Measurements from ENCODE around the gene NFAT5.
"Not testable (repeated sequence)": the region's sequence is repeated elsewhere in the genome, so short reads cannot be mapped to it uniquely, and the experiment has no call there.

Gene NFAT5, protein sequence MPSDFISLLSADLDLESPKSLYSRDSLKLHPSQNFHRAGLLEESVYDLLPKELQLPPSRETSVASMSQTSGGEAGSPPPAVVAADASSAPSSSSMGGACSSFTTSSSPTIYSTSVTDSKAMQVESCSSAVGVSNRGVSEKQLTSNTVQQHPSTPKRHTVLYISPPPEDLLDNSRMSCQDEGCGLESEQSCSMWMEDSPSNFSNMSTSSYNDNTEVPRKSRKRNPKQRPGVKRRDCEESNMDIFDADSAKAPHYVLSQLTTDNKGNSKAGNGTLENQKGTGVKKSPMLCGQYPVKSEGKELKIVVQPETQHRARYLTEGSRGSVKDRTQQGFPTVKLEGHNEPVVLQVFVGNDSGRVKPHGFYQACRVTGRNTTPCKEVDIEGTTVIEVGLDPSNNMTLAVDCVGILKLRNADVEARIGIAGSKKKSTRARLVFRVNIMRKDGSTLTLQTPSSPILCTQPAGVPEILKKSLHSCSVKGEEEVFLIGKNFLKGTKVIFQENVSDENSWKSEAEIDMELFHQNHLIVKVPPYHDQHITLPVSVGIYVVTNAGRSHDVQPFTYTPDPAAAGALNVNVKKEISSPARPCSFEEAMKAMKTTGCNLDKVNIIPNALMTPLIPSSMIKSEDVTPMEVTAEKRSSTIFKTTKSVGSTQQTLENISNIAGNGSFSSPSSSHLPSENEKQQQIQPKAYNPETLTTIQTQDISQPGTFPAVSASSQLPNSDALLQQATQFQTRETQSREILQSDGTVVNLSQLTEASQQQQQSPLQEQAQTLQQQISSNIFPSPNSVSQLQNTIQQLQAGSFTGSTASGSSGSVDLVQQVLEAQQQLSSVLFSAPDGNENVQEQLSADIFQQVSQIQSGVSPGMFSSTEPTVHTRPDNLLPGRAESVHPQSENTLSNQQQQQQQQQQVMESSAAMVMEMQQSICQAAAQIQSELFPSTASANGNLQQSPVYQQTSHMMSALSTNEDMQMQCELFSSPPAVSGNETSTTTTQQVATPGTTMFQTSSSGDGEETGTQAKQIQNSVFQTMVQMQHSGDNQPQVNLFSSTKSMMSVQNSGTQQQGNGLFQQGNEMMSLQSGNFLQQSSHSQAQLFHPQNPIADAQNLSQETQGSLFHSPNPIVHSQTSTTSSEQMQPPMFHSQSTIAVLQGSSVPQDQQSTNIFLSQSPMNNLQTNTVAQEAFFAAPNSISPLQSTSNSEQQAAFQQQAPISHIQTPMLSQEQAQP (N-terminal part only)

DNA sequence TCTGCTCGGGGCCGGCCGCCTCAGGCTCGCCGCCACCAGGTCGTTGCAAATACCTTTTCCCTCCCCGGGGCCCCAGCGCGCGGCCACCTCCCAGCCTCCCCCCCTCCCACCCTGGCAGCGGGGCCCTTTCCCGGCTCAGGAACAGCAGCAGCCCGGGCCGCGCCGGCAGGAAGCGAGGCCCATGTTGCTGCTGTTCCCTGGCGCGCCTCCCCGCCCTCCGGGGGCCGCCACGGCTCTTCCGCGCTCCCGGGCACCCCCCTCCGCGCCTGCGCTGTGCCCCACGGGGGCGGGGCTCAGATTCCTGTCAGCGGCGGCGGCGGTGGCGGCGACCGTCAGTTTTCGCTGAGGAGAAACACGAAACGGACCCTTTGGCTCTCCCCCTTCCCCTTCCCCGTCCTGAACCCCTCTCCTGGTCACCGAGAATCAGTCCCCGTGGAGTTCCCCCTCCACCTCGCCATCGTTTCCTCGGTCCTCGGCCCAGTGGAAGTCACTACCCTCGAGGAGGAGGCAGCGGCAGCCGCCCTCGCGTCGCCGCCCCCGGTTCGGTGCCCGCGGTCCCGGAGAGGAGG lies at the start of gene NFAT5:
Gene NFAT5 (plus strand): TSS at position 296 of the 569 bp plus-strand sequence. CDS start 336 bp downstream, outside the sequence.
- DNase-seq, result peak; percentile 82

- not testable (repeated sequence) for DNase-seq
These were observed 47.9 kb upstream of the NFAT5 start for GRCh38 chr16:69517914-69518313.

DNA sequence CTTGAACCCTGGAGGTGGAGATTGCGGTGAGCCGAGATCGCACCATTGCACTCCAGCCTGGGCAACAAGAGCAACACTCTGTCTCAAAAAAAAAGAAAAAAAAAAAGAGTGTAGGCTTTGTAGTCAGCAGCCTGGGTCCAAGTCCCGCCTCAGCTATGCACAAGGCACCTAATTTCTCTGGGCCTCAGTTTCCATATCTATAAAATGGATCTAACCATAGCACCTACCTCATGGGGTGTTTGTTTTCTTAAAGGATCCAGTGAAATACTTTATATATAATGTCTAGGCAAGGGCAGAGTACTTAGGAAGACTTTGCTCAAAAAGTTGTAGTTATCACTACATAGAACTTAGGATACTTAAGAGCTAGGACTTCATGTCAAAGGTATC lies 45.4 kb upstream of the NFAT5 start:
- DNase-seq, result no peak

- DNase-seq, result no peak
These were observed 44.8 kb upstream of the NFAT5 start for GRCh38 chr16:69520800-69521602.

GRCh38 chr16:69522041-69522578 lies 43.7 kb upstream of the NFAT5 start:
- DNase-seq, result no peak

DNA sequence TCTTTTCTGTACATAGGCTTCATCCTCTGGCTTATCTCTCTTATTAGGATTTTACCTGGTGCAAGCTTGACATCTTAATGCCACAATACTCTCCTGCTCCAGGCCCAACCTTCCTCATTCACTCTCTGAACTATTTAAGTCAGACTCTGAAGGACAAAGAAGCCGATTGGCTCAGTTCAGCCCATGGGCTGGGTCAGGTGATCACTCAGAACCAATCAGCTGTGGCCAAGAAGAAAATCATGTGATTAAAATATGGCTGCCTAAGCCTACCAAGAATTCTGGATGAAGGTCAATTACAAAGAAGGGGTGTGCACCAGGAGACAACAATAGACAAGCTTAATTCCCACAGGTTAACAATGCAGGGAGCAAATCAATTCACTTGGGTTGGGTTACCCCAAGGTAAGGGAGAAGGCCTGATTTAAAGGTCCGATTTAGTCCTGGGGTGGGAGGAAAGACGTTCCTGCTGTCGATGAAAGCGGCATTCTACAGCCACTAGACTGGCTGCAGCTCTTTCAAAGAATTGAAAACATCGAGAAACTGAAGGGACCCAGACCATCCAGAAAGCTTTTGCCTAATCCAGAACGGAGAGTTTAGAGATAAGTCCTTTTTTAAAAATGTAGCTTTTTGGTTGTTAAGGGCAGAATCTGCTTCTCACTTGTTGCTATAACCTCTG lies 42.9 kb upstream of the NFAT5 start:
- DNase-seq, result no peak

- no peak for DNase-seq
These were observed 42.0 kb upstream of the NFAT5 start for GRCh38 chr16:69523566-69524305.

DNA sequence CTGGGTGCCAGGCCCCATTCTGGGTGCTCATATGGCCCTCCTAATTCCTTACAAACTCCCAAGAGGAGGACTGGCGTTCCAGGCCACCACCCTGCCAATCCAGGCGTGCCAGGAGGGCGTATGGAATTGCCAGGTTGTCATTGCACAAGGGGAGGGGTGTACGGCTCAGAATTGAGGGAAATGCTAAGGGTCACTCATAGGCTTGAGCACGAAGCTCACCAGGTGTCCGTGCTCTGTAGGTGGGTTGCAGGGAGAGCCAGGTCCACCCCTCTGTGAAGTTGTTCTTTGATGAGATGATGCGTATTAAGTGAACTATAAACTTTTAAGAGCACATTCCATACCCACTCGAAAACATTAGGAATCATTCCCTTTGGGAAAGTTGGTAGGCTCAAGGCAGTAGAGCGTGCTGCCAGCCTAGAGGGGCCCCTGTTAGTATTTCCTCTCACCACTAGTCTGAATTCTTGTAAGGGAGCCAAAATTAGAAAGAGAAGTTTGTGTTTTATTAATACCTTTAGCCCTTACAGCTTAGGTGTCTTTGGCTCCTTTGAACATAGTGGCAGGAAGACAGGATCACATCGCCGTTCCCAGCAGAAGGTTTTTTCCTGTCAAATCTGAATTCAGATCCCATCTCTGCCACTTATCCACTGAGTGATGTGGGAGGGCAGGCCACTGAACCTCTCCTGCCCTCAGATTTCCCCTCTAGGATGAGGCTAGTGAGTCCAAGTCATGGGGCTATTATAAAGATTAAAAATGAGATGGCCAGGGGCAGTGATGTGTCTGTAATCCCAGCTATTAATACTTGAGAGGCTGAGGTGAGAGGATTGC lies 38.7 kb upstream of the NFAT5 start:
- DNase-seq, result no peak

- DNase-seq, result no peak
These were observed 33.8 kb upstream of the NFAT5 start for GRCh38 chr16:69531988-69532387.

DNA sequence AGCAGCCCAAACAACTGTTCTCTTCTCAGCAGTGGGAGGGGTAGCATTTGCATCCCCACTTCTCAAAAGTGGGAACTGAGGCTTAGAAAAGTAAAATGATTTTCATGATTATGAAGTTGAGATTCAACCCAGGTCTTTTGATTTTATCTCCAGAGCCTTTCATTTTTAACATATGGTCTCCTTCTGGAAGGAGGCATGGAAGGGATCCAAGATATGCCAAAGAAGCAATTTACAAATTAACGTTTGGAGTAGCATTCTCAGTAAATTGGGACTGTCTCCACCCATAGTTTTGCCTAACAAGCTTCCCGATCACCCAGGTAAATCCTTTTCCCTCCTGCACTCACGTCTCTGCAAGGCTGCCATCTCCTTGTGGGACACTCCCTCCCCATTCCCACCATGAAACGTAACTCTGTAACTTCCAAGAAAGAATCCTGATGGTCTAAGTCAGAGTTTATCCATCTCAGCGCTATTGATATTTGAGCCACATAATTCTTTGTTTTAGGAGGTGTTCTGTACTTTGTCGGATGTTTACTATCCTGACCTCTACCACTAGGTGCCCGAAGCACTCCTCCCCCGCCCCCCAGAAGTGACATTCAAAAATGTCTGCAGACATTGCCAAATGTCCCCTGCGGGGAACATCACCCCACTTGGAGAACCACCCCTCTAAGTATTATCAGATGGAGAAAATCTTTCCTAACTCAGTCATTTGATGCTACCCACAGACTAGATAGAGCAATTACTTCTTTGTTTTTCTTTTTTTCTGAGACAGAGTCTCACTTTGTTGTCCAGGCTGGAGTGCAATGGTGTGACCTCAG lies 32.9 kb upstream of the NFAT5 start:
- no peak for DNase-seq

DNA sequence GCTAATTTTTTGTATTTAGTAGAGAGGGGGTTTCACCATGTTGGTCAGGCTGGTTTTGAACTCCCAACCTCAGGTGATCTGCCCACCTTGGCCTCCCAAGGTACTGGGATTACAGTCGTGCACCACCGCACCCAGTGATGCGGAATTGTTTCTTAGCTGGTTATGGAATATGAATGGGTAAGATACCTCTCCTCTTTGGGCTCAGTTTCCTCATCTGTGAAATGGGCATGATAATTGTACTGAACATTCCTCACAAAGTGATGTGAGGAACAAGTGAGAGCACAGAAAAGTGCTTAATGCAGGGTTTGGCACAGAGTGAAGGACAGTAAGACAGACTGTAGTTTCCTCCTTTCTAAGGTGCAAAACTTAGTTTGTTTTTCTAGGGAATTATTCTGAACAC lies 31.0 kb upstream of the NFAT5 start:
- DNase-seq, result no peak

GRCh38 chr16:69535123-69536050 lies 30.4 kb upstream of the NFAT5 start:
- no peak for DNase-seq

DNA sequence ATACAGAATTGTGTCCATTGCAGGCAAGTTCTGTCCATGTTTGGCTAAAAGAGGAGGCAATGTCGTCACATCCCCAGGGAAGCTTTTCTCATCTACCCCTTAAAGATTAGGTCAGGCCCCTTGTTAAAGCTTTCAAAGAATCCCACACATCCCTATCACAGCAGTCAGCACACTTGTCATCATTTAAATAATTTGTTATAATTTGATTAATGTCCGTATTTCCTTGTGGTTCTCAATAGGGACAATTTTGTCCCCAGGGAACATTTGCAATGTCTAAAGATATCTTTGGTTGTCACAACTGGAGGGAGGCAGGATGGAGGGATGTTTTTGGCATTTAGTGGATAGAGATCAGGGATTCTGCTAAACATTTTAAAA lies 28.1 kb upstream of the NFAT5 start:
- DNase-seq, result no peak

DNA sequence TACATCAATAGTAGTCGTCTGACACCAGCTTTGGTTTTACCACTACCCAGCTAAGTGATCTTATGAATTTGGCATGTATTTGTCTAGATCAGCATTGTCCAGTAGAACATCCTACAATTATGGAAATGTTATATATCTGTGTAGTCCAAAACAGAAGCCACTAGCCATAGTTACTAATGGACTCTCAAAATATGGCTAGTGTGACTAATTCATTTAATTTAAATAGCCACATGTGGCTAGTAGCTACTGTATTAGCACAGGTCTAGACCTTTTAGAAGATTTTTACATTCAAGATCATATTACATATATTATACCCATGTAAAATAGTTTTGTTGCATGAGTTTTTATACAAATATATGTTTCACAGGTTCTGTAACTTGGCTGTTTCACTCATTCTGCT lies 27.0 kb upstream of the NFAT5 start:
- DNase-seq, result no peak

- DNase-seq, result no peak
These were observed 22.8 kb upstream of the NFAT5 start for GRCh38 chr16:69542974-69543373.

DNA sequence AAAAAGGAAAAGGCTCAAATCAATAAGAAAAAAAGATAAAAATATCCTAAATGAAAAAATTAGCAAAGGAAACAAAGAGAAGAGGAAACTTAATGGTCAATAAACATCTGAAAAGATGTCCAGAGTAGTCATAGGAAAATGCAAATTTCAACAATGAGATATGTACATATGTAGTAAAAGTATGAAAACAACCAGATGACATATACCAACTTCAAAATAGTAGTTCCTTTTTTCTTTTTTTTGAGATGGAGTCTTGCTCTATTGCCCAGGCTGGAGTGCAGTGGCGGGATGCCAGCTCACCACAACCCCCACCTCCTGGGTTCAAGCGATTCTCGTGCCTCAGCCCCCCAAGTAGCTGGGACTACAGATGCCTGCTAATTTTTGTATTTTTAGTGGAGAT lies 21.7 kb upstream of the NFAT5 start:
- DNase-seq, result no peak

GRCh38 chr16:69546663-69547062 lies 19.1 kb upstream of the NFAT5 start:
- DNase-seq, result not testable (repeated sequence)

Measured in CD4-positive, alpha-beta T cell treated with Interleukin-4 for 4 hours (primary cell).